SK-N-SH (cell line): ENCODE data around the gene LIN9.

ENCODE experiments used
- CHD2 ChIP-seq: fragments of 150-350 bp; IDR thresholded peaks from 2 replicates; pipeline ENCODE4 v1.6.1; 2018; ENCODE audit warnings: low read length; ENCODE audit not compliant: partially characterized antibody
- TF ChIP-seq, protein P1 (sequence below): fragments of 200-600 bp; sonication (generic); IDR thresholded peaks from 2 replicates; pipeline ENCODE4 v1.6.1; 2017; ENCODE audit warnings: antibody characterized with exemption, mild to moderate bottlenecking, moderate library complexity
- TF ChIP-seq, protein P2 (sequence below): fragments of 150-350 bp; IDR thresholded peaks from 2 replicates; pipeline ENCODE4 v1.6.1; 2017; ENCODE audit warnings: antibody characterized with exemption, low read length, low read depth, borderline replicate concordance

DNA sequence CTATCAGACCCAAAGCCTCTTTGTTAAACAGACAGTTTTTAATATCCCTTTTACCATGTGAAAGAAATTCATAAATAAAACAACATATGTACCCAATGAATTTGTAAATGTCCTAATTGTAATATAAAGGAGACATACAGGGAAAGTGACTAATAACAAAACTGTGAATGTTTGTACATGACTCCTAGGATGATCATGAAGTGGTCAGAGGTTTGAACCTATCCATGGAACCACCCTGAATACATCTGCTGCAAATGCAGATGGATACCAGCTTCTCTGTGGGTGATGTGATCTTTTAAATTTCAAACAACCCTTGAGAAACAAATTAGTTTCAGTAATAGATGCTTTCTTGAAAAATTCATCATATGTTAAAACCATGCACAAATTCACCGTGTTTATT is 105.7 kb downstream of the LIN9 start:
- TF ChIP-seq, protein P1, sequence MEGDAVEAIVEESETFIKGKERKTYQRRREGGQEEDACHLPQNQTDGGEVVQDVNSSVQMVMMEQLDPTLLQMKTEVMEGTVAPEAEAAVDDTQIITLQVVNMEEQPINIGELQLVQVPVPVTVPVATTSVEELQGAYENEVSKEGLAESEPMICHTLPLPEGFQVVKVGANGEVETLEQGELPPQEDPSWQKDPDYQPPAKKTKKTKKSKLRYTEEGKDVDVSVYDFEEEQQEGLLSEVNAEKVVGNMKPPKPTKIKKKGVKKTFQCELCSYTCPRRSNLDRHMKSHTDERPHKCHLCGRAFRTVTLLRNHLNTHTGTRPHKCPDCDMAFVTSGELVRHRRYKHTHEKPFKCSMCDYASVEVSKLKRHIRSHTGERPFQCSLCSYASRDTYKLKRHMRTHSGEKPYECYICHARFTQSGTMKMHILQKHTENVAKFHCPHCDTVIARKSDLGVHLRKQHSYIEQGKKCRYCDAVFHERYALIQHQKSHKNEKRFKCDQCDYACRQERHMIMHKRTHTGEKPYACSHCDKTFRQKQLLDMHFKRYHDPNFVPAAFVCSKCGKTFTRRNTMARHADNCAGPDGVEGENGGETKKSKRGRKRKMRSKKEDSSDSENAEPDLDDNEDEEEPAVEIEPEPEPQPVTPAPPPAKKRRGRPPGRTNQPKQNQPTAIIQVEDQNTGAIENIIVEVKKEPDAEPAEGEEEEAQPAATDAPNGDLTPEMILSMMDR = no peak
- no peak for TF ChIP-seq CHD2
- TF ChIP-seq, protein P2, sequence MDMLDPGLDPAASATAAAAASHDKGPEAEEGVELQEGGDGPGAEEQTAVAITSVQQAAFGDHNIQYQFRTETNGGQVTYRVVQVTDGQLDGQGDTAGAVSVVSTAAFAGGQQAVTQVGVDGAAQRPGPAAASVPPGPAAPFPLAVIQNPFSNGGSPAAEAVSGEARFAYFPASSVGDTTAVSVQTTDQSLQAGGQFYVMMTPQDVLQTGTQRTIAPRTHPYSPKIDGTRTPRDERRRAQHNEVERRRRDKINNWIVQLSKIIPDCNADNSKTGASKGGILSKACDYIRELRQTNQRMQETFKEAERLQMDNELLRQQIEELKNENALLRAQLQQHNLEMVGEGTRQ = no peak
